ENCODE measurements around the gene SLC22A13.
"Not testable (repeated sequence)": the region's sequence is repeated elsewhere in the genome, so short reads cannot be mapped to it uniquely, and the experiment has no call there.

The SLC22A13 gene

GRCh38 chr3:38318766-38319671 lies 53.4 kb downstream of the SLC22A13 start:
- Histone ChIP-seq H3K4me1 (ENCODE audit: insufficient read depth, low read length) (peaks cover 6% of the 10 kb centered on the region; the same call in 1 of the 2 replicates), H3K27ac (ENCODE audit: low read length) (no peak overlapping the region), H3K36me3 (ENCODE audit: insufficient read depth, low read depth, low read length) (no peaks in the 10 kb centered on the region), H3K9ac (ENCODE audit: low read depth, low read length) (no peak overlapping the region), H3K9me3 (ENCODE audit: insufficient read depth, low read depth, low read length) (no peaks in the 10 kb centered on the region), H3K27me3 (ENCODE audit: insufficient read depth, low read length) (no peaks in the 10 kb centered on the region), H3K4me3 (ENCODE audit: low read length) (no peak overlapping the region)

- H3K36me3 ChIP-seq (ENCODE audit: insufficient read depth, low read depth, low read length); H3K27me3 ChIP-seq (ENCODE audit: insufficient read depth, low read length); H3K27ac ChIP-seq (ENCODE audit: low read length); H3K9ac ChIP-seq (ENCODE audit: low read depth, low read length); H3K9me3 ChIP-seq (ENCODE audit: insufficient read depth, low read depth, low read length); H3K4me3 ChIP-seq (ENCODE audit: low read length); H3K4me1 ChIP-seq (ENCODE audit: insufficient read depth, low read length): not testable (repeated sequence)
These were observed 55.0 kb downstream of the SLC22A13 start for GRCh38 chr3:38320638-38321037.

GRCh38 chr3:38323060-38323459 lies 57.4 kb downstream of the SLC22A13 start:
- Histone ChIP-seq H3K36me3 (ENCODE audit: insufficient read depth, low read depth, low read length) (no peaks in the 10 kb centered on the region), H3K27ac (ENCODE audit: low read length) (no peak overlapping the region), H3K9me3 (ENCODE audit: insufficient read depth, low read depth, low read length) (no peaks in the 10 kb centered on the region), H3K4me3 (ENCODE audit: low read length) (no peak overlapping the region), H3K27me3 (ENCODE audit: insufficient read depth, low read length) (no peaks in the 10 kb centered on the region), H3K9ac (ENCODE audit: low read depth, low read length) (no peak overlapping the region), H3K4me1 (ENCODE audit: insufficient read depth, low read length) (no peaks in the 10 kb centered on the region)

GRCh38 chr3:38325256-38325655 lies 59.6 kb downstream of the SLC22A13 start:
- Histone ChIP-seq H3K27ac (ENCODE audit: low read length) (no peak overlapping the region), H3K36me3 (ENCODE audit: insufficient read depth, low read depth, low read length) (no peaks in the 10 kb centered on the region), H3K4me1 (ENCODE audit: insufficient read depth, low read length) (no peaks in the 10 kb centered on the region), H3K9me3 (ENCODE audit: insufficient read depth, low read depth, low read length) (no peaks in the 10 kb centered on the region), H3K27me3 (ENCODE audit: insufficient read depth, low read length) (no peaks in the 10 kb centered on the region), H3K9ac (ENCODE audit: low read depth, low read length) (no peak overlapping the region), H3K4me3 (ENCODE audit: low read length) (no peak overlapping the region)

- H3K4me1 ChIP-seq (ENCODE audit: insufficient read depth, low read length) = no peaks in the 10 kb centered on the region
- no peak overlapping the region for H3K4me3 ChIP-seq (ENCODE audit: low read length)
- no peak overlapping the region for H3K9ac ChIP-seq (ENCODE audit: low read depth, low read length)
- no peaks in the 10 kb centered on the region for H3K9me3 ChIP-seq (ENCODE audit: insufficient read depth, low read depth, low read length)
- no peaks in the 10 kb centered on the region for H3K27me3 ChIP-seq (ENCODE audit: insufficient read depth, low read length)
- H3K27ac ChIP-seq (ENCODE audit: low read length) = no peak overlapping the region
- no peaks in the 10 kb centered on the region for H3K36me3 ChIP-seq (ENCODE audit: insufficient read depth, low read depth, low read length)
These were observed 61.9 kb downstream of the SLC22A13 start for GRCh38 chr3:38327335-38328009.
